ENCODE data around the gene GRK5. TPM values are rescaled to one million over a fixed set of nuclear protein-coding genes. Genes with fewer than 3 reads are reported as not detected.
A peak's percentile ranks its signal among the peaks of the same experiment; 100 is the strongest.

GRK5 gene
- total RNA-seq, 1 experiment from 2014 or later = 4.8 TPM

- intact Hi-C loops (cut with micrococcal nuclease; ENCODE audit: unreplicated experiment) = loop anchor here (2.0 kb wide), 1 partner anchor 23 kb away; no protein-coding TSS in a partner anchor
- no peak overlapping the region for H3K27ac ChIP-seq
- TF ChIP-seq EZH2 (IDR thresholded peaks at IDR 0.05; ENCODE audit: low read depth) = no peak
- TF ChIP-seq CTCF (conservative IDR thresholded peaks at IDR 0.05) = no peak
- H3K4me2 ChIP-seq = no peak overlapping the region
- no peak for DNase-seq
- ChIA-PET CTCF (no interaction called here), POLR2A (ENCODE audit: unreplicated experiment) (no interaction called here)
- H3F3A ChIP-seq (ENCODE audit: insufficient read depth, low read depth) = peaks cover 26% of the 10 kb centered on the region
- no peaks in the 10 kb centered on the region for H3K36me3 ChIP-seq (ENCODE audit: low read depth)
- H3K4me1 ChIP-seq (replicated peaks; ENCODE audit: insufficient read depth) = peaks cover 45% of the 10 kb centered on the region
- H3K79me2 ChIP-seq (ENCODE audit: low read depth) = no peaks in the 10 kb centered on the region
- no peaks in the 10 kb centered on the region for H4K20me1 ChIP-seq (ENCODE audit: insufficient read depth)
- H2AFZ ChIP-seq = no peak overlapping the region
- H3K9me3 ChIP-seq (ENCODE audit: insufficient read depth, low read depth) = no peaks in the 10 kb centered on the region
- H3K9me2 ChIP-seq (ENCODE audit: insufficient read depth) = no peaks in the 10 kb centered on the region
- no peaks in the 10 kb centered on the region for H3K27me3 ChIP-seq (ENCODE audit: insufficient read depth, low read depth)
- no peak overlapping the region for H3K4me3 ChIP-seq
- no TSS peak for BruUV-seq (replicated peaks)
Observed at GRCh38 chr10:119313644-119314043, 106.3 kb downstream of the GRK5 start.

GRCh38 chr10:119314061-119314460, 106.7 kb downstream of the GRK5 start:
- no peaks in the 10 kb centered on the region for H3K9me2 ChIP-seq (ENCODE audit: insufficient read depth)
- H3K4me3 ChIP-seq = no peak overlapping the region
- ChIA-PET POLR2A (ENCODE audit: unreplicated experiment) (no interaction called here), CTCF (no interaction called here)
- no peaks in the 10 kb centered on the region for H3K79me2 ChIP-seq (ENCODE audit: low read depth)
- no TSS peak for BruUV-seq (replicated peaks)
- H3K4me2 ChIP-seq = no peak overlapping the region
- H3K27me3 ChIP-seq (ENCODE audit: insufficient read depth, low read depth) = no peaks in the 10 kb centered on the region
- peaks cover 26% of the 10 kb centered on the region for H3F3A ChIP-seq (ENCODE audit: insufficient read depth, low read depth)
- H3K27ac ChIP-seq = no peak overlapping the region
- peaks cover 46% of the 10 kb centered on the region for H3K4me1 ChIP-seq (replicated peaks; ENCODE audit: insufficient read depth)
- TF ChIP-seq CTCF (conservative IDR thresholded peaks at IDR 0.05) = no peak
- TF ChIP-seq EZH2 (IDR thresholded peaks at IDR 0.05; ENCODE audit: low read depth) = no peak
- no peak overlapping the region for H2AFZ ChIP-seq
- no peak for DNase-seq
- no peaks in the 10 kb centered on the region for H3K36me3 ChIP-seq (ENCODE audit: low read depth)
- intact Hi-C loops (cut with micrococcal nuclease; ENCODE audit: unreplicated experiment) = loop anchor here (2.0 kb wide), 1 partner anchor 23 kb away; no protein-coding TSS in a partner anchor
- H4K20me1 ChIP-seq (ENCODE audit: insufficient read depth) = no peaks in the 10 kb centered on the region
- H3K9me3 ChIP-seq (ENCODE audit: insufficient read depth, low read depth) = no peaks in the 10 kb centered on the region

GRCh38 chr10:119314486-119314885, 107.1 kb downstream of the GRK5 start:
- intact Hi-C loops (cut with micrococcal nuclease; ENCODE audit: unreplicated experiment) = loop anchor here (2.0 kb wide), 1 partner anchor 24 kb away; no protein-coding TSS in a partner anchor
- Histone ChIP-seq H3K4me3 (no peak overlapping the region), H3K36me3 (ENCODE audit: low read depth) (no peaks in the 10 kb centered on the region), H3F3A (ENCODE audit: insufficient read depth, low read depth) (peaks cover 26% of the 10 kb centered on the region), H3K9me2 (ENCODE audit: insufficient read depth) (no peaks in the 10 kb centered on the region), H3K4me2 (peak overlapping the region; percentile 81; the same call in 1 of the 2 replicates), H3K9me3 (ENCODE audit: insufficient read depth, low read depth) (no peaks in the 10 kb centered on the region), H3K27me3 (ENCODE audit: insufficient read depth, low read depth) (no peaks in the 10 kb centered on the region), H3K79me2 (ENCODE audit: low read depth) (no peaks in the 10 kb centered on the region), H2AFZ (no peak overlapping the region), H3K4me1 (replicated peaks; ENCODE audit: insufficient read depth) (peaks cover 46% of the 10 kb centered on the region), H4K20me1 (ENCODE audit: insufficient read depth) (no peaks in the 10 kb centered on the region), H3K27ac (peak overlapping the region; percentile 96; the same call in 1 of the 2 replicates)
- no TSS peak for BruUV-seq (replicated peaks)
- ChIA-PET POLR2A (ENCODE audit: unreplicated experiment) (no interaction called here), CTCF (no interaction called here)
- TF ChIP-seq EZH2 (IDR thresholded peaks at IDR 0.05; ENCODE audit: low read depth) (no peak), CTCF (conservative IDR thresholded peaks at IDR 0.05) (no peak)
- DNase-seq = no peak

Measured in PC-9 (cell line).